K562 (cell line): Measurements from ENCODE around the gene DBNDD2. TPM values are rescaled to one million over a fixed set of nuclear protein-coding genes. Genes with fewer than 3 reads are reported as not detected.

Experiments
- ATAC-seq: fragments of 200-7000 bp; cut with Tn5 transposase; 3 replicates; pipeline ENCODE4 v1.9.1; 2020; ENCODE audit warnings: moderate library complexity
- BruUV-seq: library from RNA; stranded (reverse); fragments of 400-500 nt; replicated peaks from 2 replicates; lab custom pipeline; 2021; lab: Mats Ljungman, UMichigan
- CTCF ChIA-PET: fragments of 300-600 bp; formaldehyde crosslinking; extraction: SDS; loops from one replicate; lab custom pipeline; 2021; ENCODE audit warnings: low intra/inter-chr PET ratio; lab: Yijun Ruan, JAX
- POLR2A ChIA-PET: fragments of 300-600, 350-650 bp; sonication (Branson Sonifier 250); formaldehyde crosslinking; extraction: SDS; loops from one replicate; lab custom pipeline; 2021; ENCODE audit warnings: antibody characterized with exemption, inconsistent platforms; lab: Yijun Ruan, JAX
- DNase-seq, 4 experiments: peaks; one replicate each; pipeline versions ENCODE4 v3.0.0 to v3.0.0-alpha.2; 2011 to 2018; ENCODE audit warnings: low spot score in 3 of 4, mixed read lengths in 3 of 4; ENCODE audit errors: extremely low read depth in 1 of 4
- FAIRE-seq: peaks from 2 replicates; lab custom pipeline; 2011; peaks lifted over from hg19 to GRCh38; lab: Jason Lieb, UNC
- H2AFZ ChIP-seq: 2 replicates; pipeline ENCODE4 v1.6.0; 2011; ENCODE audit warnings: low read depth, low read length, control low read depth, inconsistent platforms
- H3K27ac ChIP-seq: fragments of 200-600 bp; 3 replicates; pipeline ENCODE4 v1.8.0; 2011; ENCODE audit warnings: low read depth, mild to moderate bottlenecking, control low read depth, inconsistent platforms, low read length, moderate library complexity, mixed read lengths; ENCODE audit errors: extremely low read depth
- H3K27me3 ChIP-seq, 2 experiments: fragments of 300-600 bp in 1 of 2; 2 replicates in 1 of 2; 3 replicates in 1 of 2; pipeline versions ENCODE4 v1.6.0 to v1.8.0; 2011; ENCODE audit warnings: inconsistent platforms in 2 of 2, low read length in 2 of 2, mild to moderate bottlenecking in 1 of 2, mixed read lengths in 1 of 2, moderate library complexity in 1 of 2; ENCODE audit not compliant: control insufficient read depth in 2 of 2, insufficient read depth in 2 of 2
- H3K36me3 ChIP-seq: fragments of 300-600 bp; 3 replicates; pipeline ENCODE4 v1.8.0; 2011; ENCODE audit warnings: mild to moderate bottlenecking, low read length, inconsistent platforms; ENCODE audit not compliant: control insufficient read depth, insufficient read depth
- H3K4me1 ChIP-seq, 2 experiments: fragments of 200-600 bp in 1 of 2; replicated peaks in 1 of 2; 2 replicates in 1 of 2; 3 replicates in 1 of 2; pipeline versions ENCODE4 v1.5.1 to v1.8.0; 2011; ENCODE audit warnings: inconsistent platforms in 2 of 2, low read length in 2 of 2, mild to moderate bottlenecking in 1 of 2, mixed read lengths in 1 of 2, moderate library complexity in 1 of 2; ENCODE audit not compliant: control insufficient read depth in 2 of 2, insufficient read depth in 2 of 2
- H3K4me2 ChIP-seq: 2 replicates; pipeline ENCODE4 v1.6.1; 2011; ENCODE audit warnings: low read length, control low read depth, inconsistent platforms, mixed read lengths; ENCODE audit not compliant: insufficient read depth
- H3K4me3 ChIP-seq: fragments of 200-600 bp; sonication (generic), shearing (Covaris generic); 2 replicates; pipeline ENCODE4 v1.5.1; 2016; ENCODE audit warnings: control low read depth, inconsistent platforms
- H3K79me2 ChIP-seq: fragments of 200-600 bp; 3 replicates; pipeline ENCODE4 v1.8.0; 2011; ENCODE audit warnings: low read length, inconsistent platforms; ENCODE audit not compliant: control insufficient read depth, insufficient read depth
- H3K9ac ChIP-seq, 2 experiments: 2 replicates each; pipeline versions ENCODE4 v1.6.0 to v1.6.1; 2011; ENCODE audit warnings: low read depth in 2 of 2, low read length in 2 of 2, control low read depth in 1 of 2, inconsistent platforms in 1 of 2, mild to moderate bottlenecking in 1 of 2, mixed read lengths in 1 of 2; ENCODE audit not compliant: insufficient read depth in 1 of 2
- H3K9me1 ChIP-seq: one replicate; pipeline ENCODE4 v1.6.0; 2011; ENCODE audit warnings: inconsistent platforms, mild to moderate bottlenecking, low read length, moderate library complexity; ENCODE audit not compliant: control insufficient read depth, insufficient read depth
- H3K9me3 ChIP-seq: replicated peaks from 2 replicates; pipeline ENCODE4 v1.5.1; 2011; ENCODE audit warnings: low read depth, low read length, inconsistent platforms; ENCODE audit not compliant: control insufficient read depth, insufficient read depth
- H4K20me1 ChIP-seq: replicated peaks from 2 replicates; pipeline ENCODE4 v1.6.1; 2011; ENCODE audit warnings: low read length, inconsistent platforms, mixed read lengths; ENCODE audit not compliant: control insufficient read depth, insufficient read depth
- ATF7 ChIP-seq: fragments of 450-650 bp; IDR thresholded peaks from 2 replicates; pipeline ENCODE4 v1.7.1; 2014; ENCODE audit warnings: mild to moderate bottlenecking, moderate library complexity
- DPF2 ChIP-seq: fragments of 450-650 bp; IDR thresholded peaks from 2 replicates; pipeline ENCODE4 v1.6.1; 2016
- HMGN3 ChIP-seq: IDR thresholded peaks from 2 replicates; pipeline ENCODE4 v1.6.1; 2011; ENCODE audit warnings: borderline replicate concordance, low read depth, mild to moderate bottlenecking, mixed read lengths, low read length; ENCODE audit not compliant: insufficient read length; ENCODE audit errors: extremely low read depth
- MNT ChIP-seq, 2 experiments: fragments of 450-650 bp; conservative IDR thresholded peaks; 2 replicates each; pipeline ENCODE4 v1.6.1; 2017; ENCODE audit warnings: mild to moderate bottlenecking in 2 of 2, moderate library complexity in 2 of 2
- NBN ChIP-seq: fragments of 450-650 bp; IDR thresholded peaks from 2 replicates; pipeline ENCODE4 v1.6.1; 2016; ENCODE audit warnings: low read depth, mild to moderate bottlenecking
- PHF8 ChIP-seq: fragments of 200-600 bp; sonication (generic); IDR thresholded peaks from 2 replicates; pipeline ENCODE4 v1.6.1; 2012; ENCODE audit warnings: mixed run types, mild to moderate bottlenecking, inconsistent platforms, low read length, moderate library complexity, borderline replicate concordance
- PPARD ChIP-seq: fragments of 250-450 bp; sonication (Bioruptor Pico); IDR thresholded peaks from 2 replicates; pipeline ENCODE4 v1.8.0; 2022; ENCODE audit warnings: inconsistent platforms, mild to moderate bottlenecking, moderate library complexity
- RCOR1 ChIP-seq, 2 experiments: IDR thresholded peaks; 2 replicates each; pipeline ENCODE4 v1.6.1; 2012; ENCODE audit warnings: low read depth in 2 of 2, low read length in 2 of 2, borderline replicate concordance in 1 of 2, improper control_type of control experiment in 1 of 2
- STAG1 ChIP-seq: sonication (generic); formaldehyde crosslinking; IDR thresholded peaks from 2 replicates; pipeline ENCODE4 v1.5.0; 2020; ENCODE audit warnings: missing genetic modification reagents, borderline replicate concordance
- TAF9B ChIP-seq: fragments of 450-650 bp; IDR thresholded peaks from 2 replicates; pipeline ENCODE4 v1.6.1; 2018; ENCODE audit warnings: mild to moderate bottlenecking; ENCODE audit not compliant: partially characterized antibody
- TEAD1 ChIP-seq, 2 experiments: fragments of 450-650 bp in 1 of 2; sonication (generic) in 1 of 2; formaldehyde crosslinking; IDR thresholded peaks; 2 replicates each; pipeline versions ENCODE4 v1.4.0 to v1.8.0; 2020 to 2022; ENCODE audit warnings: mild to moderate bottlenecking in 2 of 2, missing genetic modification reagents in 1 of 2
- ZNF263 ChIP-seq: sonication (generic); formaldehyde crosslinking; IDR thresholded peaks from 2 replicates; pipeline ENCODE4 v1.8.0; 2022; ENCODE audit warnings: mild to moderate bottlenecking, missing genetic modification reagents, borderline replicate concordance
- WGBS: fragments of 100-300 bp; shearing (Covaris generic); methylation state at CpG from one replicate; pipeline ENCODE4 v1.1.6; 2016; ENCODE audit warnings: low coverage, mixed read lengths; ENCODE audit not compliant: insufficient coverage; ENCODE audit errors: missing lambda C conversion rate; 5-methylcytosine and 5-hydroxymethylcytosine counted together
- in situ Hi-C: fragments of 300-500 bp; cut with MboI; formaldehyde crosslinking; loops from 4 replicates; pipeline ENCODE4 v1.15.0; 2018; ENCODE audit warnings: inconsistent platforms, mixed read lengths
- intact Hi-C: fragments of 100-400 bp; cut with micrococcal nuclease; formaldehyde crosslinking; loops from 2 replicates; pipeline ENCODE4 v1.14.2; 2022
- polyA plus RNA-seq, 8 experiments: library from polyadenylated mRNA; depleted of rRNA in 4 of 8; stranded (reverse) in 5 of 8; unstranded in 3 of 8; fragments of >200 nt; fragmentation: Nextera tagmentation in 2 of 8; fragmentation: Illumina TruSeq in 1 of 8; extraction: Ambion mirVana in 2 of 8; extraction: Trizol in 1 of 8; gene quantifications; 2 replicates each; pipeline versions ENCODE4 v1.2.1 to v1.2.3, GENCODE V29; 2011 to 2014; ENCODE audit warnings: inconsistent platforms in 1 of 8, missing spikeins in 1 of 8
- total RNA-seq, 7 experiments: library from RNA; depleted of rRNA in 6 of 7; stranded (reverse); fragments of >200 nt in 6 of 7; fragmentation: Illumina TruSeq in 2 of 7; extraction: Trizol in 2 of 7; gene quantifications; 2 replicates each; pipeline versions ENCODE4 v1.2.1 to v1.2.3, GENCODE V29; 2011 to 2021; ENCODE audit warnings: low replicate concordance in 1 of 7

DBNDD2 gene
- total and polyA plus RNA-seq, 9 of the 15 experiments (the other 6 are each of a cell fraction or from before 2014, with no cell fraction given): 12.8 to 64.0 (median 35.8) TPM

- FAIRE-seq (no peak), DNase-seq (no peak), ATAC-seq (no peak)
- no peak overlapping the region for H3K4me3 ChIP-seq
- H4K20me1 ChIP-seq: no peaks in the 10 kb centered on the region
- H3K36me3 ChIP-seq: peaks cover 27% of the 10 kb centered on the region
- intact Hi-C loops (no loop called here), in situ Hi-C loops (no loop called here)
- no peak overlapping the region for H3K27ac ChIP-seq
- H2AFZ ChIP-seq: no peak overlapping the region; the same call in 1 of the 2 replicates
- CTCF ChIA-PET: no interaction called here
- H3K9me3 ChIP-seq: no peaks in the 10 kb centered on the region
- no peak overlapping the region for H3K9ac ChIP-seq
- peaks cover 4 to 20% of the 10 kb centered on the region in 2 experiments; a peak in 2 of 5 replicates for H3K4me1 ChIP-seq
- POLR2A ChIA-PET: interaction anchor here (0.8 kb wide), 1 partner anchor 67 kb away, joined by 4 read pairs; no protein-coding TSS in a partner anchor
- BruUV-seq: no TSS peak
- H3K4me2 ChIP-seq: no peak overlapping the region
- H3K79me2 ChIP-seq: peaks cover 26% of the 10 kb centered on the region
- 24% methylated on average over 3 of the region's 3 CpGs for WGBS
- H3K9me1 ChIP-seq: no peaks in the 10 kb centered on the region
- no peaks in the 10 kb centered on the region for H3K27me3 ChIP-seq
- TF ChIP-seq PPARD (no peak), ATF7 (peak; percentile 16; the same call in 1 of the 2 replicates)
- TF ChIP-seq, all 486 proteins: peak for 1
These were observed 5.4 kb downstream of the DBNDD2 start for GRCh38 chr20:45413479-45413878.

- Histone ChIP-seq H3K9me3 (no peaks in the 10 kb centered on the region), H3K27ac (peak within 1 kb of the TSS; percentile 72), H3K9ac (peak within 1 kb of the TSS; percentile 84 to 98), H3K9me1 (no peaks in the 10 kb centered on the region), H3K4me2 (peak within 1 kb of the TSS; percentile 93), H3K27me3 (no peaks in the 10 kb centered on the region), H3K4me3 (peak within 1 kb of the TSS; percentile 85), H3K79me2 (peaks cover 26% of the 10 kb centered on the region), H3K4me1 (peaks cover 4 to 10% of the 10 kb centered on the region in 2 experiments; a peak in 2 of 5 replicates), H4K20me1 (no peaks in the 10 kb centered on the region), H3K36me3 (peaks cover 35% of the 10 kb centered on the region; the same call in 2 of the 3 replicates), H2AFZ (peak within 1 kb of the TSS; percentile 91)
- peak; percentile 76 to 93 (median 83) for DNase-seq
- FAIRE-seq: peak; percentile 89
- intact Hi-C loops: no loop called here
- ChIA-PET CTCF (no interaction called here), POLR2A (interaction anchor here (0.9 to 1.4 kb wide), 4 partner anchors 9 to 39 kb away, joined by 4 to 9 read pairs (median 6); no protein-coding TSS in a partner anchor)
- ATAC-seq: peak; percentile 99
- WGBS: 1% methylated on average over 52 of the region's 52 CpGs
- no TSS peak for BruUV-seq
- in situ Hi-C loops: loop anchor here (5.0 kb wide), 1 partner anchor 39 kb away; the partner anchor contains the start of gene TP53TG5
- peak; percentile 79 to 92 for TF ChIP-seq MNT (conservative IDR thresholded peaks at IDR 0.05)
- no peak for TF ChIP-seq NBN
- TF ChIP-seq PHF8: peak; percentile 100
- TF ChIP-seq STAG1: no peak
- TF ChIP-seq ZNF263 (CRISPR knock-in tag): no peak
- TF ChIP-seq DPF2: 0 out of 2 replicates have a peak, but pooled peaks have one; percentile 18
- no peak; a peak in 1 of 4 replicates for TF ChIP-seq RCOR1 (IDR thresholded peaks at IDR 0.05; ENCODE audit: borderline replicate concordance in 1 of 2, low read depth in 2 of 2, low read length in 2 of 2)
- TF ChIP-seq HMGN3: peak; percentile 32
- TF ChIP-seq TAF9B: peak; percentile 70
- TF ChIP-seq TEAD1 (CRISPR knock-in tag; IDR thresholded peaks at IDR 0.05): 0 out of 4 replicates have a peak, but pooled peaks of 1 of the 2 experiments have one; percentile 33
These were observed 7.9 kb downstream of the DBNDD2 start, which contains the start of gene PIGT for GRCh38 chr20:45415822-45416637. Gene PIGT, plus strand, starts transcription at chr20:45416141. Its CDS starts 16 bp downstream, at chr20:45416157.
